ENCODE measurements around the gene SPTBN4.
"Not testable (repeated sequence)": the region's sequence is repeated elsewhere in the genome, so short reads cannot be mapped to it uniquely, and the experiment has no call there.

Gene SPTBN4

GRCh38 chr19:40465025-40465556 is 1.7 kb upstream of the SPTBN4 start:
- DNase-seq (ENCODE audit: low read depth) = no peak

GRCh38 chr19:40465557-40466218 is 1.1 kb upstream of the SPTBN4 start, which contains the start of gene BLVRB:
Gene BLVRB, minus strand, starts transcription at chr19:40465745. Its CDS starts 57 bp downstream, at chr19:40465688.
- DNase-seq (ENCODE audit: low read depth) = peak; percentile 99

GRCh38 chr19:40466219-40466984 is 399 bp upstream of the SPTBN4 start:
- DNase-seq (ENCODE audit: low read depth) = peak; percentile 54

GRCh38 chr19:40469011-40469410 is 2.2 kb downstream of the SPTBN4 start:
- no peak for DNase-seq (ENCODE audit: low read depth)

- no peak for DNase-seq (ENCODE audit: low read depth)
Observed at GRCh38 chr19:40471111-40471510, 4.3 kb downstream of the SPTBN4 start.

- DNase-seq (ENCODE audit: low read depth) = no peak
Observed at GRCh38 chr19:40472516-40472915, 5.7 kb downstream of the SPTBN4 start.

GRCh38 chr19:40474737-40475136 is 7.9 kb downstream of the SPTBN4 start:
- DNase-seq (ENCODE audit: low read depth) = no peak

- not testable (repeated sequence) for DNase-seq (ENCODE audit: low read depth)
Observed at GRCh38 chr19:40475878-40476644, 9.3 kb downstream of the SPTBN4 start.

GRCh38 chr19:40486017-40486416 is 19.2 kb downstream of the SPTBN4 start:
- DNase-seq (ENCODE audit: low read depth) = no peak

- no peak for DNase-seq (ENCODE audit: low read depth)
Observed at GRCh38 chr19:40489882-40490230, 23.1 kb downstream of the SPTBN4 start.

- DNase-seq (ENCODE audit: low read depth) = no peak
Observed at GRCh38 chr19:40492274-40492673, 25.5 kb downstream of the SPTBN4 start.

GRCh38 chr19:40493778-40494177 is 27.0 kb downstream of the SPTBN4 start:
- no peak for DNase-seq (ENCODE audit: low read depth)

- DNase-seq (ENCODE audit: low read depth) = no peak
Observed at GRCh38 chr19:40494191-40494838, 27.5 kb downstream of the SPTBN4 start.

GRCh38 chr19:40497214-40497613 is 30.4 kb downstream of the SPTBN4 start:
- DNase-seq (ENCODE audit: low read depth) = no peak

- no peak for DNase-seq (ENCODE audit: low read depth)
Observed at GRCh38 chr19:40499320-40499719, 32.5 kb downstream of the SPTBN4 start.

- DNase-seq (ENCODE audit: low read depth) = not testable (repeated sequence)
Observed at GRCh38 chr19:40500678-40501530, 34.1 kb downstream of the SPTBN4 start.

- DNase-seq (ENCODE audit: low read depth) = no peak
Observed at GRCh38 chr19:40501599-40501998, 34.8 kb downstream of the SPTBN4 start.

GRCh38 chr19:40502081-40502480 is 35.3 kb downstream of the SPTBN4 start:
- DNase-seq (ENCODE audit: low read depth) = no peak

- no peak for DNase-seq (ENCODE audit: low read depth)
Observed at GRCh38 chr19:40502647-40503319, 36.0 kb downstream of the SPTBN4 start.

- no peak for DNase-seq (ENCODE audit: low read depth)
Observed at GRCh38 chr19:40503320-40503695, 36.5 kb downstream of the SPTBN4 start.

- no peak for DNase-seq (ENCODE audit: low read depth)
Observed at GRCh38 chr19:40506099-40506498, 39.3 kb downstream of the SPTBN4 start.
